ENCODE results near the gene UMOD.

The UMOD gene

DNA sequence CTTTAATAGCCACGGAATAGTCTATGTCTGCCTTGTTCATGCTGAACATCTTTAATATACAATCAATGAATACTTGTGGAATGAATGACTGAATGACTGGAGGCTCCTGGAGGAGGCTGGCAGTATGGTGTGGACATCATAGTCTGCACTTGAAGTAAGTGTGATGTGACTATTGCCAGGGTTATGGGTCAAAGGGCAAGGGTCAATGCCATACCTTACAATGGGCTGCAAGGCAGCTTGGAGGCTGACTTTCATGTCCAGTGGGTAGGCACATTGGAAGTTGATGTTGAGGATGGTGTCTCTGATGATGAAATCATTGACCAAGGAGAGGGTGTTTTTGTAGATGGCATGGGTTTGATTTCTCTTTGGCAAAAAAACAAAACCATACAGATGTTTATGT, 33.1 kb downstream of the UMOD start:
- TF ChIP-seq, protein P1, sequence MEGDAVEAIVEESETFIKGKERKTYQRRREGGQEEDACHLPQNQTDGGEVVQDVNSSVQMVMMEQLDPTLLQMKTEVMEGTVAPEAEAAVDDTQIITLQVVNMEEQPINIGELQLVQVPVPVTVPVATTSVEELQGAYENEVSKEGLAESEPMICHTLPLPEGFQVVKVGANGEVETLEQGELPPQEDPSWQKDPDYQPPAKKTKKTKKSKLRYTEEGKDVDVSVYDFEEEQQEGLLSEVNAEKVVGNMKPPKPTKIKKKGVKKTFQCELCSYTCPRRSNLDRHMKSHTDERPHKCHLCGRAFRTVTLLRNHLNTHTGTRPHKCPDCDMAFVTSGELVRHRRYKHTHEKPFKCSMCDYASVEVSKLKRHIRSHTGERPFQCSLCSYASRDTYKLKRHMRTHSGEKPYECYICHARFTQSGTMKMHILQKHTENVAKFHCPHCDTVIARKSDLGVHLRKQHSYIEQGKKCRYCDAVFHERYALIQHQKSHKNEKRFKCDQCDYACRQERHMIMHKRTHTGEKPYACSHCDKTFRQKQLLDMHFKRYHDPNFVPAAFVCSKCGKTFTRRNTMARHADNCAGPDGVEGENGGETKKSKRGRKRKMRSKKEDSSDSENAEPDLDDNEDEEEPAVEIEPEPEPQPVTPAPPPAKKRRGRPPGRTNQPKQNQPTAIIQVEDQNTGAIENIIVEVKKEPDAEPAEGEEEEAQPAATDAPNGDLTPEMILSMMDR (IDR thresholded peaks at IDR 0.05): no peak

DNA sequence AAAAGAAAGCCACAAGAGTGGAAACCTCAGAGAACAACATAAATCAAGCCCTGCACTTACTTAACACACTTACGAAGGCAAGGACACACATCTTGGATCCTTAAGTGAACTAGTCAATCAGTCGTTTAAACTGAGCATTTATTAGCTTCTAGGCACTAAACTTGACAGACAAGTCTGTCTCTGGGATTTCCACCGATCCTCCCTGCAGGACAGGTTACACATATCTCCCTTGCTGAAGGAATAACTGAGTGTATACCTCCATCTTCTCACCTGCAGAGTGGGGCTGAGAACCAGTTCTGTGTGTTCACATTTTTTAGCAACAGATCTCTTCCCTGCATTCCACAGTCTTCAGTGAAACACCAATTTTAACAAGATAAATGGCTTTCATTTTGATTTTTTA, 34.1 kb downstream of the UMOD start:
- TF ChIP-seq, protein P1 (IDR thresholded peaks at IDR 0.05): no peak

DNA sequence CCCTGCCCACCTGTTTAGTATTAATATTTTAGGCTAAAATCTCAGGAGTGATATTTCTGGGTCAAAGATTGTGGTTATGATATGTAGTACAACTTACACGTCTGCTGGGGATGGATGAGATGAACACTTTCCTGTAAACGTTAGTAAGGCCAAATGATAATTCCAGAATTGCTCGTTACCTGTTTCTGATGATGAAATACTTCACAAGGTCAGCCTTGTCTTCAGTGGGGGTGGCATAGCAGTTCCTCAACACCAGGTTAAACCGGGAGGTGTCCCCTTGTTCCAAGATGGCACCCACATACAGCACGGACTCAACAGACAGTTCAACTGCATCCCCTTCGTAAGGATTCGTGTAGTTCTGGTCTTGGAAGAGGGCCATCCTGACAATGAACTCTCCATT, 34.5 kb downstream of the UMOD start:
- TF ChIP-seq, protein P1 (IDR thresholded peaks at IDR 0.05): no peak

DNA sequence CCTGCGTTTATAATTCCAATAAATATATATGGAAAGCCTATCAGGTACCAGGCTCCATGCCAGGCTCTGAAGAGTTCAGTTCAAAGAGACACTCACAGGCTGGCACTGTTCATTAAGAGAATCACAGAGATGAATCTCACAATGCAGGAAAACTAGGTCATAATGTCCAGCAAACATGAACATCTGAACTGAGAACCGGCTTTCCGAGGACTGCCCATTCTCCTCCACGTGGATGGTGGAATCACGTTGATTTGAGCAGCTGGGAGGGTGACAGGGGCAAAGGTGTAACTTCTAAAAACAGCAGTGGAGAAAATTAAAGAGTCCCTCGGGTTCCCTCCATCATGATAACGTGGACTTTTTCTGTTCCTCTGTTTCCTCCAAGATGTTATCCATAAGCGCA, 35.4 kb downstream of the UMOD start:
- TF ChIP-seq, protein P1 (IDR thresholded peaks at IDR 0.05): no peak

DNA sequence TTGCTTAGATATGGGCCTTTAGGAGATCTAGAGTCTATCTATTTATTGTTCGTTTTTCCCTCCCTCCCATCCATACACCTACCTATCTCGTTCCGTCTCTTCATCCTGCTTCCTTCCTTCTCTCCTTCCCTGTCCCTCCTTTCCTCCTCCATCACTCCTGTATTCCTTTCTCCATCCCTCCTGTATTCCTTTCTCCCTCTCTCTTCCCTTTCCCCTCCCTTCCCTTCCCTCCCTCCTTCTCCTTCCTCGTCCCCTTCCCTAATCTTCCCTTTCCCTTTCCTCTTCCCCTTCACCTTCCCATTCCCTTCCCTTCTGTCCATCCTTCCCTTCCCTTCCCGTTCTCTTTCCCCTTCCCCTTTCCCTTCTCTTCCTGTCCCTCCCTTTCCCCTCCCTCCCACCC, 35.8 kb downstream of the UMOD start:
- TF ChIP-seq, protein P1 (IDR thresholded peaks at IDR 0.05): no peak

DNA sequence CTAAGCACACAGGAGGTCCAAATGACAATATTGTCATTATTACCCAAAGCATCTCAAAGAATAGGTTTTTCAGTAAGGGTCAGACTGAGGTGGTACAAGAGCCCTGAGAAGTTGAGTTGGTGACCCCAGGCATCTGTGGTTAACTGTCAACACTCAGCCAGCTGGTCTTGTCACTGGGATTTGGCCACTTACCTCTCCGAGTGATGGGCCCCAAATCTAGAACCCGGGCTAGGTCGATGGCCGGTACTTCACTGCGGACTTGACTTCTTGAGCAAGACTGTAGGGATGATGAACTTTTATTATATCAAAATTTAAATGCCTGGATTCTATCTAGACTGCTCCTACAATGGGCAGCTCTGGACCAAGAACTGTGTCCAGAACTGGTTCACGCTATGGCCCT, 36.8 kb downstream of the UMOD start:
- TF ChIP-seq, protein P1 (IDR thresholded peaks at IDR 0.05): no peak

DNA sequence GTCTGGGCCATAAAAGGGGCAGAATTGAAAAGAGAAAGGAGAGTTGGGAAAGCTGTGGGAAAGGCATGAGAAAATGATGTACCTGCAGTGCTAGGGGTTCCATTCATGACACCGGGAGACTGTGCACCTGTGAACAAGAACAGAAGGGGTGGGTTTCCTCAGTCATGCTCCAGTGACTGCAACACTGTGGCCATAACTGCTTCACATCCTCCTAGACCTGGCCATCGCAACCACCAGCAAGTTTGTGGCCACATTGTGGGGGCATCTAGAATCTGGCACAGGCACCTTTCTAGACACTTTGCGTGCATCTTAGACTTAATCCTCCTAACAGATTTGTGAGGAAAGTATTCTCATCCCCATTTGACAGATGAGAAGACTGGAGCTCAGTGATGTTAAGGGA, 37.9 kb downstream of the UMOD start:
- TF ChIP-seq, protein P1 (IDR thresholded peaks at IDR 0.05): no peak

DNA sequence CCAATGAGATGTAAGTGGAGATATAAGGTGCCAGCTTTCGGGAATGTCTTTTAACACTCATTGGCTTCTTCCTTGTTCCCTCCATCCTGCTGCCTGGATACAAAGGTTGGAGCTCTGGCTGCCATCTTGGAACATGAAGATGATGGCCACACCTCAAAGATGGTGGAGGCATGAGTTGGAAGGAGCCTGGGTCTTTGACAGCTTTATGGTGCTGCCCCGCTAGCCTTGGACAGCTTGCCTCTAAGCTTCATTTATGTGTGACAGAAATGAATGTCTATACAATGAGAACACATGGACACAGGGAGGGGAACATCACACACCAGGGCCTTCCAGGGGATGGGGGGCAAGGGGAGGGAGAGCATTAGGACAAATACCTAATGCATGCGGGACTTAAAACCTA, 38.8 kb downstream of the UMOD start:
- TF ChIP-seq, protein P1 (IDR thresholded peaks at IDR 0.05): no peak
